Activated T-cell treated with anti-CD3 and anti-CD28 coated beads for 4 hours (primary cell): ENCODE results near the gene NOP9.

ENCODE experiments used
- DNase-seq: peaks from one replicate; pipeline ENCODE4 v3.0.0-alpha.2; 2020

Gene NOP9

GRCh38 chr14:24284501-24285035 is 15.1 kb upstream of the NOP9 start:
- DNase-seq: no peak

GRCh38 chr14:24285351-24285750 is 14.3 kb upstream of the NOP9 start:
- DNase-seq: no peak

- no peak for DNase-seq
Measured at GRCh38 chr14:24286996-24287395, 12.7 kb upstream of the NOP9 start.

- DNase-seq: no peak
Measured at GRCh38 chr14:24289649-24290280, 9.9 kb upstream of the NOP9 start.

- DNase-seq: no peak
Measured at GRCh38 chr14:24290746-24291145, 8.9 kb upstream of the NOP9 start.

- DNase-seq: no peak
Measured at GRCh38 chr14:24291446-24292117, 8.1 kb upstream of the NOP9 start.

GRCh38 chr14:24292118-24292807 is 7.4 kb upstream of the NOP9 start:
- no peak for DNase-seq

- DNase-seq: no peak
Measured at GRCh38 chr14:24293525-24293924, 6.1 kb upstream of the NOP9 start.

- DNase-seq: peak; percentile 60
Measured at GRCh38 chr14:24296341-24297157, 3.1 kb upstream of the NOP9 start.

- DNase-seq: no peak
Measured at GRCh38 chr14:24297190-24297964, 2.3 kb upstream of the NOP9 start.

GRCh38 chr14:24298892-24299254 is 777 bp upstream of the NOP9 start:
- no peak for DNase-seq

GRCh38 chr14:24300326-24300980 is 803 bp downstream of the NOP9 start:
- DNase-seq: no peak

- DNase-seq: no peak
Measured at GRCh38 chr14:24304019-24304387, 4.4 kb downstream of the NOP9 start.

GRCh38 chr14:24307156-24307574 is 7.5 kb downstream of the NOP9 start:
- DNase-seq: no peak

GRCh38 chr14:24307575-24308341 is 8.1 kb downstream of the NOP9 start, which contains the start of gene CIDEB:
TSS of gene CIDEB (minus strand) at chr14:24307977. CDS start at chr14:24307858, 119 bp downstream.
- peak; percentile 48 for DNase-seq

GRCh38 chr14:24308342-24309124 is 8.9 kb downstream of the NOP9 start:
- DNase-seq: no peak

- DNase-seq: no peak
Measured at GRCh38 chr14:24309538-24310264, 10.1 kb downstream of the NOP9 start, which contains the start of gene LTB4R2. TSS of gene LTB4R2 (plus strand) at chr14:24310140. CDS start at chr14:24310665, 525 bp downstream.

- DNase-seq: no peak
Measured at GRCh38 chr14:24310265-24310645, 10.6 kb downstream of the NOP9 start.
